Calu3 (cell line): ENCODE measurements around the gene OAS2. TPM values are rescaled to one million over a fixed set of nuclear protein-coding genes. Genes with fewer than 3 reads are reported as not detected.

Experiments used
- BruUV-seq: library from RNA; stranded (reverse); fragments of 400-500 nt; replicated peaks from 2 replicates; lab custom pipeline; 2021; lab: Mats Ljungman, UMichigan
- CTCF ChIA-PET: fragments of 300-600 bp; sonication (Branson Sonifier 250); formaldehyde crosslinking; loops from one replicate; lab custom pipeline; 2022; ENCODE audit warnings: antibody characterized with exemption; lab: Charles Lee
- DNase-seq: peaks from one replicate; pipeline ENCODE4 v3.0.0; 2022
- H3K27ac Mint-ChIP-seq: one replicate; pipeline ENCODE4 v1.8.0; 2022; ENCODE audit warnings: mixed read lengths; ENCODE audit not compliant: unreplicated experiment
- H3K27me3 Mint-ChIP-seq: one replicate; pipeline ENCODE4 v1.8.0; 2022; ENCODE audit warnings: mixed read lengths; ENCODE audit not compliant: unreplicated experiment
- H3K36me3 Mint-ChIP-seq: one replicate; pipeline ENCODE4 v1.8.0; 2022; ENCODE audit warnings: mild to moderate bottlenecking, moderate library complexity, mixed read lengths; ENCODE audit not compliant: insufficient read depth, unreplicated experiment
- H3K4me1 Mint-ChIP-seq: one replicate; pipeline ENCODE4 v1.8.0; 2022; ENCODE audit warnings: mild to moderate bottlenecking, low read depth, mixed read lengths; ENCODE audit not compliant: unreplicated experiment
- H3K4me3 Mint-ChIP-seq: one replicate; pipeline ENCODE4 v1.8.0; 2022; ENCODE audit warnings: mild to moderate bottlenecking, low read depth, moderate library complexity, mixed read lengths; ENCODE audit not compliant: unreplicated experiment
- H3K9me3 Mint-ChIP-seq: one replicate; pipeline ENCODE4 v1.8.0; 2022; ENCODE audit warnings: low read depth, mixed read lengths; ENCODE audit not compliant: unreplicated experiment
- intact Hi-C: fragments of 100-400 bp; cut with micrococcal nuclease; formaldehyde crosslinking; loops from one replicate; pipeline ENCODE4 v1.10.0; 2022; ENCODE audit not compliant: unreplicated experiment
- total RNA-seq: library from RNA; stranded (reverse); gene quantifications from 2 replicates; pipeline ENCODE4 v1.2.3, GENCODE V29; 2022
- TF ChIP-seq, protein P1 (sequence below): fragments of 200-600 bp; IDR thresholded peaks from one replicate; pipeline ENCODE4 v1.8.0; 2022; ENCODE audit warnings: antibody characterized with exemption; ENCODE audit not compliant: unreplicated experiment

The OAS2 gene
- total RNA-seq, 1 experiment from 2014 or later: 58.1 TPM

DNA sequence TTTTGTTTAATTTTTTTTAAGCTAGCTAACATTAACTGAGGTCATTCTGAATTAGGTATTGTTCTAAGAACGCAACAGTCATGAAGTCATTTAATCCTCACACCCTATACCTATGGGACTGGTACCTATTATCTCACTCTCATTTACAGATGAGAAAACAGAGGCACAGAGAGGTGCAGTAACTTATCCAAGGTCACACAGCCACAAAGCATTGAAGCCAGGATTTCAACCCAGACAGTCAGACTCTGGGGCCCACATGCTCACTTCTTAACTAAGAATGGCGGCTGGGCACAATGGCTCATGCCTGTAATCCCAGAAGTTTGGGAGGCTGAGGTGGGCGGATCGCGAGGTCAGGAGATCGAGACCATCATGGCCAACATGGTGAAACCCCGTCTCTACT is 63.2 kb downstream of the OAS2 start:
- Mint-ChIP-seq H3K4me1 (peaks cover 13% of the 10 kb centered on the region), H3K27ac (no peak overlapping the region), H3K9me3 (no peaks in the 10 kb centered on the region), H3K4me3 (no peak overlapping the region), H3K36me3 (no peaks in the 10 kb centered on the region), H3K27me3 (peaks cover 28% of the 10 kb centered on the region)
- intact Hi-C loops: no loop called here
- BruUV-seq: no TSS peak
- no peak for DNase-seq
- CTCF ChIA-PET: interaction anchor here (0.6 to 1.3 kb wide), 2 partner anchors 49 to 53 kb away, joined by 5 to 6 read pairs; no protein-coding TSS in a partner anchor
- TF ChIP-seq, protein P1, sequence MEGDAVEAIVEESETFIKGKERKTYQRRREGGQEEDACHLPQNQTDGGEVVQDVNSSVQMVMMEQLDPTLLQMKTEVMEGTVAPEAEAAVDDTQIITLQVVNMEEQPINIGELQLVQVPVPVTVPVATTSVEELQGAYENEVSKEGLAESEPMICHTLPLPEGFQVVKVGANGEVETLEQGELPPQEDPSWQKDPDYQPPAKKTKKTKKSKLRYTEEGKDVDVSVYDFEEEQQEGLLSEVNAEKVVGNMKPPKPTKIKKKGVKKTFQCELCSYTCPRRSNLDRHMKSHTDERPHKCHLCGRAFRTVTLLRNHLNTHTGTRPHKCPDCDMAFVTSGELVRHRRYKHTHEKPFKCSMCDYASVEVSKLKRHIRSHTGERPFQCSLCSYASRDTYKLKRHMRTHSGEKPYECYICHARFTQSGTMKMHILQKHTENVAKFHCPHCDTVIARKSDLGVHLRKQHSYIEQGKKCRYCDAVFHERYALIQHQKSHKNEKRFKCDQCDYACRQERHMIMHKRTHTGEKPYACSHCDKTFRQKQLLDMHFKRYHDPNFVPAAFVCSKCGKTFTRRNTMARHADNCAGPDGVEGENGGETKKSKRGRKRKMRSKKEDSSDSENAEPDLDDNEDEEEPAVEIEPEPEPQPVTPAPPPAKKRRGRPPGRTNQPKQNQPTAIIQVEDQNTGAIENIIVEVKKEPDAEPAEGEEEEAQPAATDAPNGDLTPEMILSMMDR: no peak

DNA sequence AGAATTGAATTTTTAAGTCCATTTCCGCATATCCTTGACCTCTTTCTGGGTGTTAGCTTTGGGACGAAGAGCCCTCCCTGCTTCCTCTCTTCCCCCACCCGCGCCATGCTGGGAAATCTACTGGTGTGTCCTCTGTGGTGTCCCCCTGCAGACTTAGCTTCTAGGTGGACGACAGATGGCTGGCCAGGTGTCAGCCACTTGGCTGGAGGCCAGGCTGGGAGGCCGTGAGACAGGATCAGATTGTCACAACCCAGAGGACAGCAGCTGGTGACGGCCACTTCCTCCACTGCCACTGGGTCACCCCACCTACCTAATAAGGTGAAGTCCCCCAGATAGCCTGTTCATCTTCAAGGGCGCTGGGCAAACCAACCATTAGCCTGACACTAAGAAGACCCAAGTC is 64.9 kb downstream of the OAS2 start:
- BruUV-seq: no TSS peak
- peaks cover 44% of the 10 kb centered on the region for H3K27me3 Mint-ChIP-seq

DNA sequence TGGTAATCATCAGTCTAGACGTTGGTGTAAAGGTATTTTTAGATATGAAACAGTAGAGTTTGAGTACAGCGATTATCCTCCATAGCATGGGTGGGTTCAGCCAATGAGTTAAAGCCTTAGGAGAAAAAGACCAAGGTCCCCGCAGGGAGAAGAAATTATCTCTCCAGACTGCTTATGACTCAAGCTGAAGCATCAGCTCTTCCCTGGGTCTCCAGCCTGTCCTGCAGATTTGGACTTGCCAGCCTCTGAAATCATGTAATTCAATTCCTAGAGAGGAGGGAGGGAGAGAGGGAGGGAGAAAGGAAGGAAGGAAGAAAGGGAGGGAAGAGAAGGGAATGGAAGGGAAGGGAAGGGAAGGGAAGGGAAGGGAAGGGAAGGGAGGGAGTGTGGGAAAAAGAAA is 66.2 kb downstream of the OAS2 start:
- H3K4me3 Mint-ChIP-seq: no peak overlapping the region
- H3K27ac Mint-ChIP-seq: no peak overlapping the region
- BruUV-seq: no TSS peak
- peaks cover 48% of the 10 kb centered on the region for H3K27me3 Mint-ChIP-seq
- no peaks in the 10 kb centered on the region for H3K9me3 Mint-ChIP-seq
- no peak for DNase-seq
- intact Hi-C loops: no loop called here
- CTCF ChIA-PET: interaction anchor here (0.6 to 0.9 kb wide), 2 partner anchors 84 to 131 kb away, joined by 3 read pairs; no protein-coding TSS in a partner anchor
- H3K36me3 Mint-ChIP-seq: no peaks in the 10 kb centered on the region
- peaks cover 13% of the 10 kb centered on the region for H3K4me1 Mint-ChIP-seq
- TF ChIP-seq, protein P1: no peak

More for the DNA sequence above, 64.9 kb downstream of the OAS2 start:
- TF ChIP-seq, protein P1: no peak
- Mint-ChIP-seq H3K4me3 (no peak overlapping the region), H3K4me1 (peaks cover 13% of the 10 kb centered on the region), H3K27ac (no peak overlapping the region), H3K36me3 (no peaks in the 10 kb centered on the region), H3K9me3 (no peaks in the 10 kb centered on the region)
- intact Hi-C loops: no loop called here
- no peak for DNase-seq
- CTCF ChIA-PET: no interaction called here

DNA sequence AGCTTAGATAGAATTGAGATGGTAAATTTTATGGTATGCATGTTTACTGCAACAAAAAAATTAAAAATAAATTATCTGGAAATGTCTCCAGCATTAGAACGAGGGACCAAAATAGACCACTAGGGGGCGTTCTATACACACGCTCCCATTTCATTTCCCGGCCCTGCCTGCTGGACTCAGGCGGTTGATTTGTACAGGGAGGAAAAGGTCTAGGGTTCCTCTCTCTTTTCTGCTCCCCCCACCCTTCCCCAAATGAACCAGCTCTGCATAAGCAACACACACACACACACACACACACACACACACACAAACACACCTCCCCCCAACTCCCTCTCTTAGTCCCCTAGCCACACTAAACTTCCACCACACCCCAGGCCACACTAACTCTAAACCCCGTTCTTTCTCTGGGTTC is 70.4 kb downstream of the OAS2 start:
- no peaks in the 10 kb centered on the region for H3K9me3 Mint-ChIP-seq
- intact Hi-C loops: loop anchor here (1.0 to 2.0 kb wide), 3 partner anchors 50 to 126 kb away; no protein-coding TSS in a partner anchor
- CTCF ChIA-PET: interaction anchor here (1.0 to 1.6 kb wide), 2 partner anchors 37 to 104 kb away, joined by 3 to 5 read pairs; no protein-coding TSS in a partner anchor
- H3K4me1 Mint-ChIP-seq: no peaks in the 10 kb centered on the region
- DNase-seq: peak; percentile 80
- peaks cover 83% of the 10 kb centered on the region for H3K27me3 Mint-ChIP-seq
- TF ChIP-seq, protein P1: peak; percentile 59
- H3K27ac Mint-ChIP-seq: no peak overlapping the region
- BruUV-seq: no TSS peak
- no peak overlapping the region for H3K4me3 Mint-ChIP-seq
- peaks cover 6% of the 10 kb centered on the region for H3K36me3 Mint-ChIP-seq
